ENCODE measurements around the gene PDE3B. TPM values are rescaled to one million over a fixed set of nuclear protein-coding genes. Genes with fewer than 3 reads are reported as not detected.

The PDE3B gene
- total and polyA plus RNA-seq, 7 experiments from 2014 or later = 49.7 to 268 (median 139) TPM

DNA sequence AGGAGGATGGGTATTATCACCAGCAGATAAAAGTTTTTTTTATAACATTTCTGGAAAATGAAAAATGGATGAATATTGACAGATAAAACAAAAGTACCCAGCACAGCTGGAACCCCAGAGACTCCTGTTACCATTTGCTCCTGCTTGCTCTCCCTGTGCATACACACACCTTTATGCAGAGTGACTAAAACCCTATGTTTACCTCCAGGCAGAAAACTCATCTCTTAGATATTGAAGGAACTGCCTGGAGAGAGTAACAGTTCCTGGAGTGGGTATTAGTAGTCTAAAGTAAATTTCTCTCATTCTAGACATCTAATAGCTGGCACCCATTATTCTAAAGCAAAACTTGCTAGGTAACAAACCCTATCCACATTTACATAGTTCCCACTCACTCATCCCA is 210.5 kb downstream of the PDE3B start:
- no peaks in the 10 kb centered on the region for H3K27me3 ChIP-seq (ENCODE audit: control insufficient read depth in 2 of 2, insufficient read depth in 2 of 2, low read length in 2 of 2)
- ChIA-PET POLR2A (interaction anchor here (0.8 kb wide), 1 partner anchor 38 kb away, joined by 3 read pairs; the partner anchor contains the start of gene CYP2R1), CTCF (interaction anchor here (0.6 kb wide), 1 partner anchor 1023 kb away, joined by 3 read pairs; no protein-coding TSS in a partner anchor)
- no peak overlapping the region for H3K4me3 ChIP-seq (ENCODE audit: low read length)
- no peaks in the 10 kb centered on the region for H3K9me3 ChIP-seq (ENCODE audit: control insufficient read depth in 2 of 3, low read length in 3 of 3)
- Mint-ChIP-seq H3K27me3 (no peaks in the 10 kb centered on the region), H3K36me3 (peaks cover 0 to 76% (median 43%) of the 10 kb centered on the region in 5 donors), H3K9me3 (peaks cover 0 to 8% (median 0%) of the 10 kb centered on the region in 11 donors), H3K27ac (peak overlapping the region in 8 of 9 donors; percentile 40 to 76 (median 48)), H3K4me3 (no peak overlapping the region), H3K4me1 (peaks cover 12 to 39% (median 31%) of the 10 kb centered on the region in 7 donors)
- peaks cover 0 to 10% (median 3%) of the 10 kb centered on the region in 3 experiments for H3K36me3 ChIP-seq (ENCODE audit: control insufficient read depth in 2 of 3, insufficient read depth in 3 of 3, low read length in 3 of 3)
- no peak overlapping the region for H3K27ac ChIP-seq (ENCODE audit: low read depth, low read length)
- DNase-seq = no peak
- H3K4me1 ChIP-seq (ENCODE audit: control insufficient read depth in 2 of 2, insufficient read depth in 2 of 2, low read length in 2 of 2) = no peaks in the 10 kb centered on the region
- intact Hi-C loops (cut with micrococcal nuclease) = no loop called here
- no peak for ATAC-seq

DNA sequence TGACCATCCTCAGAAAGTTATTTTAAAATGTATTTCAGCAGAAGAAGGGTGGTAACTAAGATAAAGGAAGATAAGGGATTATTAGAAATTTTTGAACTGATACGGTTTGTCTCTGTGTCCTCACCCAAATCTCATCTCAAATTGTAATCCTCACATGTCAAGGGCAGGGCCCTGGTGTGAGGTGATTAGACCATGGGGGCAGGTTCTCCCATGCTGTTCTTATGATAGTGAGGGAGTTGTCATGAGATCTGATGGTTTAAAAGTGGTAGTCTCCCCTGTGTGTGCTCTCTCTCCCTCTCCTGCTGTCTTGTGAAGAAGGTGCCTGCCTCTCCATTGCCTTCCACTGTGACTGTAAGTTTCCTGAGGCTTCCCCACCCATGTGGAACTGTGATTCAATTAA is 212.3 kb downstream of the PDE3B start:
- CTCF ChIA-PET = no interaction called here
- Mint-ChIP-seq H3K4me1 (peaks cover 11 to 40% (median 31%) of the 10 kb centered on the region in 7 donors), H3K36me3 (peaks cover 0 to 74% (median 55%) of the 10 kb centered on the region in 5 donors), H3K4me3 (no peak overlapping the region), H3K27ac (peak overlapping the region in 8 of 9 donors; percentile 1 to 62 (median 31)), H3K9me3 (peaks cover 0 to 8% (median 0%) of the 10 kb centered on the region in 11 donors), H3K27me3 (no peaks in the 10 kb centered on the region)
- no peak overlapping the region for H3K4me3 ChIP-seq (ENCODE audit: low read length)
- ATAC-seq = no peak
- no peaks in the 10 kb centered on the region for H3K4me1 ChIP-seq (ENCODE audit: control insufficient read depth in 2 of 2, insufficient read depth in 2 of 2, low read length in 2 of 2)
- POLR2A ChIA-PET = no interaction called here
- H3K27ac ChIP-seq (ENCODE audit: low read depth, low read length) = no peak overlapping the region
- no peaks in the 10 kb centered on the region for H3K9me3 ChIP-seq (ENCODE audit: control insufficient read depth in 2 of 3, low read length in 3 of 3)
- H3K36me3 ChIP-seq (ENCODE audit: control insufficient read depth in 2 of 3, insufficient read depth in 3 of 3, low read length in 3 of 3) = peaks cover under 1 to 10% (median 6%) of the 10 kb centered on the region in 3 experiments
- H3K27me3 ChIP-seq (ENCODE audit: control insufficient read depth in 2 of 2, insufficient read depth in 2 of 2, low read length in 2 of 2) = no peaks in the 10 kb centered on the region
- no peak for DNase-seq
- intact Hi-C loops (cut with micrococcal nuclease) = no loop called here

- Mint-ChIP-seq H3K9me3 (peaks cover 0 to 8% (median 0%) of the 10 kb centered on the region in 11 donors), H3K4me1 (peaks cover 6 to 41% (median 31%) of the 10 kb centered on the region in 7 donors), H3K27ac (peak overlapping the region in 7 of 9 donors; percentile 1 to 88 (median 44)), H3K4me3 (no peak overlapping the region), H3K36me3 (peaks cover 0 to 77% (median 59%) of the 10 kb centered on the region in 5 donors), H3K27me3 (no peaks in the 10 kb centered on the region)
- H3K4me1 ChIP-seq (ENCODE audit: control insufficient read depth in 2 of 2, insufficient read depth in 2 of 2, low read length in 2 of 2) = no peaks in the 10 kb centered on the region
- intact Hi-C loops (cut with micrococcal nuclease) = no loop called here
- peaks cover 4 to 26% (median 7%) of the 10 kb centered on the region in 3 experiments for H3K36me3 ChIP-seq (ENCODE audit: control insufficient read depth in 2 of 3, insufficient read depth in 3 of 3, low read length in 3 of 3)
- H3K4me3 ChIP-seq (ENCODE audit: low read length) = no peak overlapping the region
- no peaks in the 10 kb centered on the region for H3K9me3 ChIP-seq (ENCODE audit: control insufficient read depth in 2 of 3, low read length in 3 of 3)
- DNase-seq (no peak), ATAC-seq (no peak)
- ChIA-PET CTCF (interaction anchor here (0.6 to 0.9 kb wide), 4 partner anchors 35 to 337 kb away, joined by 3 read pairs; no protein-coding TSS in a partner anchor), POLR2A (interaction anchor here (0.5 to 1.1 kb wide), 2 partner anchors 34 to 213 kb away, joined by 3 to 5 read pairs; partner anchors contain the start of gene CYP2R1)
- H3K27ac ChIP-seq (ENCODE audit: low read depth, low read length) = no peak overlapping the region
- no peaks in the 10 kb centered on the region for H3K27me3 ChIP-seq (ENCODE audit: control insufficient read depth in 2 of 2, insufficient read depth in 2 of 2, low read length in 2 of 2)
Observed at GRCh38 chr11:14857621-14858020, 214.0 kb downstream of the PDE3B start.

GRCh38 chr11:14858404-14858803 is 214.8 kb downstream of the PDE3B start:
- Histone ChIP-seq H3K4me1 (ENCODE audit: control insufficient read depth in 2 of 2, insufficient read depth in 2 of 2, low read length in 2 of 2) (no peaks in the 10 kb centered on the region), H3K9me3 (ENCODE audit: control insufficient read depth in 2 of 3, low read length in 3 of 3) (no peaks in the 10 kb centered on the region), H3K36me3 (ENCODE audit: control insufficient read depth in 2 of 3, insufficient read depth in 3 of 3, low read length in 3 of 3) (peaks cover 4 to 32% (median 10%) of the 10 kb centered on the region in 3 experiments), H3K4me3 (ENCODE audit: low read length) (no peak overlapping the region), H3K27me3 (ENCODE audit: control insufficient read depth in 2 of 2, insufficient read depth in 2 of 2, low read length in 2 of 2) (no peaks in the 10 kb centered on the region), H3K27ac (ENCODE audit: low read depth, low read length) (no peak overlapping the region)
- peaks cover 5 to 76% (median 61%) of the 10 kb centered on the region in 5 donors for H3K36me3 Mint-ChIP-seq
- H3K9me3 Mint-ChIP-seq = peaks cover 0 to 15% (median 3%) of the 10 kb centered on the region in 11 donors
- peak overlapping the region in 4 of 9 donors; percentile 21 to 79 (median 58) for H3K27ac Mint-ChIP-seq
- ATAC-seq (no peak), DNase-seq (no peak)
- CTCF ChIA-PET = interaction anchor here (0.6 kb wide), 1 partner anchor 47 kb away, joined by 3 read pairs; no protein-coding TSS in a partner anchor
- intact Hi-C loops (cut with micrococcal nuclease) = no loop called here
- POLR2A ChIA-PET = interaction anchor here (1.0 kb wide), 1 partner anchor 214 kb away, joined by 3 read pairs; no protein-coding TSS in a partner anchor
- H3K27me3 Mint-ChIP-seq = no peaks in the 10 kb centered on the region
- peaks cover 6 to 37% (median 30%) of the 10 kb centered on the region in 7 donors for H3K4me1 Mint-ChIP-seq
- no peak overlapping the region for H3K4me3 Mint-ChIP-seq

DNA sequence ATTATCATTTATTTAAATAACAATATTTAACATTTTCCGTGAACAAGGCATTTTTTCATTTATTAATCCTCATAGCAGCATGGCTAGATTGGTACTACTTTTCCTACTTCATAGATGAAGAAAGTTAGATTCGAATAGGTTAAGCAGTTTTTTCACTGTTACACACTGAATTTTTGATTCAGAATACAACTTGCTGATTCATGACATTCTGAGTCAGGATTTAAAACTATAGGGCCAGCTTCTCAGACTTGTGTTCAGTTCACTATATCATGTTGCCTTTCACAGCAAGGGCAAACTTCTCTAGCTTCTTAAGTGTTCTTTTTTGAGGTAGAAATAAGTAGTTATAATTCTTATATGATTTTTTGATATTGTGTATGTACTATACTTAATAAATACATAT is 216.9 kb downstream of the PDE3B start:
- ChIA-PET POLR2A (interaction anchor here (0.9 kb wide), 1 partner anchor 38 kb away, joined by 3 read pairs; no protein-coding TSS in a partner anchor), CTCF (no interaction called here)
- Histone ChIP-seq H3K4me1 (ENCODE audit: control insufficient read depth in 2 of 2, insufficient read depth in 2 of 2, low read length in 2 of 2) (no peaks in the 10 kb centered on the region), H3K4me3 (ENCODE audit: low read length) (no peak overlapping the region), H3K27ac (ENCODE audit: low read depth, low read length) (no peak overlapping the region), H3K36me3 (ENCODE audit: control insufficient read depth in 2 of 3, insufficient read depth in 3 of 3, low read length in 3 of 3) (peaks cover 4 to 37% (median 10%) of the 10 kb centered on the region in 3 experiments), H3K27me3 (ENCODE audit: control insufficient read depth in 2 of 2, insufficient read depth in 2 of 2, low read length in 2 of 2) (no peaks in the 10 kb centered on the region), H3K9me3 (ENCODE audit: control insufficient read depth in 2 of 3, low read length in 3 of 3) (no peaks in the 10 kb centered on the region)
- DNase-seq = no peak
- H3K4me3 Mint-ChIP-seq = no peak overlapping the region
- peaks cover 19 to 79% (median 61%) of the 10 kb centered on the region in 5 donors for H3K36me3 Mint-ChIP-seq
- no peak for ATAC-seq
- no peaks in the 10 kb centered on the region for H3K27me3 Mint-ChIP-seq
- intact Hi-C loops (cut with micrococcal nuclease) = no loop called here
- H3K9me3 Mint-ChIP-seq = peaks cover 0 to 28% (median 8%) of the 10 kb centered on the region in 11 donors
- H3K4me1 Mint-ChIP-seq = peaks cover 2 to 32% (median 26%) of the 10 kb centered on the region in 7 donors
- H3K27ac Mint-ChIP-seq = peak overlapping the region in 1 of 9 donors; percentile 49

DNA sequence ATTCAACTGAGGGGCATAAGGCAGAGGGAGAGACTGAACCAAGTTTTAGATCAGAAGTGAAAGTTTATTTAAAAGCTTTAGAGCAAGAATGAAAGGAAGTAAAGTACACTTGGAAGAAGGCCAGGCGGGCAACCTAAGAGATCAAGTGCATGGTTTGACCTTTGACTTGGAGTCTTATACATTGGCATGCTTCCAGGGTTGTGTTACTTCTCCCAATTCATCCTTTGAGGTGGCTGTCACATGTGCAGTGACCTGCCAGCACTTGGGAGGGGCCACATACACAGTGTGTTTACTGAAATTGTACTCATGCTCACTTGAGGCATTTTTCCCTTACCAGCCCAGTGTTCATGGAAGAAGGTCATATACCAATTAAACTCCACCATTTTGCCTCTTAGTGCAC is 218.1 kb downstream of the PDE3B start:
- H3K27ac ChIP-seq (ENCODE audit: low read depth, low read length) = no peak overlapping the region
- H3K4me3 ChIP-seq (ENCODE audit: low read length) = no peak overlapping the region
- Mint-ChIP-seq H3K4me1 (peaks cover 0 to 27% (median 20%) of the 10 kb centered on the region in 7 donors), H3K27ac (peak overlapping the region in 6 of 9 donors; percentile 10 to 69 (median 54)), H3K27me3 (no peaks in the 10 kb centered on the region), H3K36me3 (peaks cover 19 to 77% (median 62%) of the 10 kb centered on the region in 5 donors), H3K4me3 (no peak overlapping the region), H3K9me3 (peaks cover 0 to 23% (median 8%) of the 10 kb centered on the region in 11 donors)
- H3K36me3 ChIP-seq (ENCODE audit: control insufficient read depth in 2 of 3, insufficient read depth in 3 of 3, low read length in 3 of 3) = peaks cover 4 to 37% (median 10%) of the 10 kb centered on the region in 3 experiments
- no peaks in the 10 kb centered on the region for H3K4me1 ChIP-seq (ENCODE audit: control insufficient read depth in 2 of 2, insufficient read depth in 2 of 2, low read length in 2 of 2)
- ATAC-seq = no peak
- ChIA-PET CTCF (no interaction called here), POLR2A (interaction anchor here (0.8 kb wide), 1 partner anchor 391 kb away, joined by 3 read pairs; no protein-coding TSS in a partner anchor)
- H3K9me3 ChIP-seq (ENCODE audit: control insufficient read depth in 2 of 3, low read length in 3 of 3) = no peaks in the 10 kb centered on the region
- DNase-seq = no peak
- H3K27me3 ChIP-seq (ENCODE audit: control insufficient read depth in 2 of 2, insufficient read depth in 2 of 2, low read length in 2 of 2) = no peaks in the 10 kb centered on the region
- intact Hi-C loops (cut with micrococcal nuclease) = no loop called here
